ENCODE data around the gene SLC6A17. TPM values are rescaled to one million over a fixed set of nuclear protein-coding genes. Genes with fewer than 3 reads are reported as not detected.

The SLC6A17 gene
- total RNA-seq, 2 donors from 2014 or later = 0.14 TPM

GRCh38 chr1:110201157-110201825 is 51.0 kb downstream of the SLC6A17 start:
- no peak overlapping the region for H3K4me3 ChIP-seq
- no peak overlapping the region for H3K27ac ChIP-seq
- H3K4me1 ChIP-seq (ENCODE audit: control insufficient read depth in 1 of 2, low read depth in 2 of 2) = no peaks in the 10 kb centered on the region
- no peaks in the 10 kb centered on the region for H3K9me3 ChIP-seq
- TF ChIP-seq, protein P1, sequence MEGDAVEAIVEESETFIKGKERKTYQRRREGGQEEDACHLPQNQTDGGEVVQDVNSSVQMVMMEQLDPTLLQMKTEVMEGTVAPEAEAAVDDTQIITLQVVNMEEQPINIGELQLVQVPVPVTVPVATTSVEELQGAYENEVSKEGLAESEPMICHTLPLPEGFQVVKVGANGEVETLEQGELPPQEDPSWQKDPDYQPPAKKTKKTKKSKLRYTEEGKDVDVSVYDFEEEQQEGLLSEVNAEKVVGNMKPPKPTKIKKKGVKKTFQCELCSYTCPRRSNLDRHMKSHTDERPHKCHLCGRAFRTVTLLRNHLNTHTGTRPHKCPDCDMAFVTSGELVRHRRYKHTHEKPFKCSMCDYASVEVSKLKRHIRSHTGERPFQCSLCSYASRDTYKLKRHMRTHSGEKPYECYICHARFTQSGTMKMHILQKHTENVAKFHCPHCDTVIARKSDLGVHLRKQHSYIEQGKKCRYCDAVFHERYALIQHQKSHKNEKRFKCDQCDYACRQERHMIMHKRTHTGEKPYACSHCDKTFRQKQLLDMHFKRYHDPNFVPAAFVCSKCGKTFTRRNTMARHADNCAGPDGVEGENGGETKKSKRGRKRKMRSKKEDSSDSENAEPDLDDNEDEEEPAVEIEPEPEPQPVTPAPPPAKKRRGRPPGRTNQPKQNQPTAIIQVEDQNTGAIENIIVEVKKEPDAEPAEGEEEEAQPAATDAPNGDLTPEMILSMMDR (IDR thresholded peaks at IDR 0.05) = no peak
- no peaks in the 10 kb centered on the region for H3K36me3 ChIP-seq
- ATAC-seq (ENCODE audit: insufficient number of reproducible peaks, low FRiP score, low read depth) (no peak), DNase-seq (ENCODE audit: low spot score) (no peak)
- H3K27me3 ChIP-seq (replicated peaks; ENCODE audit: insufficient read depth) = no peaks in the 10 kb centered on the region

GRCh38 chr1:110203021-110203661 is 52.8 kb downstream of the SLC6A17 start:
- TF ChIP-seq, protein P1 (IDR thresholded peaks at IDR 0.05) = peak; percentile 87
- H3K4me1 ChIP-seq (ENCODE audit: control insufficient read depth in 1 of 2, low read depth in 2 of 2) = no peaks in the 10 kb centered on the region
- no peaks in the 10 kb centered on the region for H3K27me3 ChIP-seq (replicated peaks; ENCODE audit: insufficient read depth)
- no peaks in the 10 kb centered on the region for H3K36me3 ChIP-seq
- no peak for ATAC-seq (ENCODE audit: insufficient number of reproducible peaks, low FRiP score, low read depth)
- no peak overlapping the region for H3K27ac ChIP-seq
- H3K4me3 ChIP-seq = no peak overlapping the region
- H3K9me3 ChIP-seq = no peaks in the 10 kb centered on the region
- no peak for DNase-seq (ENCODE audit: low spot score)

- Histone ChIP-seq H3K36me3 (no peaks in the 10 kb centered on the region), H3K4me3 (no peak overlapping the region), H3K27ac (no peak overlapping the region), H3K9me3 (no peaks in the 10 kb centered on the region), H3K27me3 (replicated peaks; ENCODE audit: insufficient read depth) (no peaks in the 10 kb centered on the region), H3K4me1 (ENCODE audit: control insufficient read depth in 1 of 2, low read depth in 2 of 2) (peaks cover 0 to 8% of the 10 kb centered on the region in 2 donors)
- ATAC-seq (ENCODE audit: insufficient number of reproducible peaks, low FRiP score, low read depth) = no peak
- TF ChIP-seq, protein P1 (IDR thresholded peaks at IDR 0.05) = no peak
- no peak for DNase-seq (ENCODE audit: low spot score)
These were observed 54.9 kb downstream of the SLC6A17 start for GRCh38 chr1:110205156-110205555.

GRCh38 chr1:110205591-110206155 is 55.4 kb downstream of the SLC6A17 start:
- Histone ChIP-seq H3K9me3 (no peaks in the 10 kb centered on the region), H3K4me3 (no peak overlapping the region), H3K4me1 (ENCODE audit: control insufficient read depth in 1 of 2, low read depth in 2 of 2) (peaks cover 0 to 8% of the 10 kb centered on the region in 2 donors), H3K36me3 (no peaks in the 10 kb centered on the region), H3K27ac (no peak overlapping the region), H3K27me3 (replicated peaks; ENCODE audit: insufficient read depth) (no peaks in the 10 kb centered on the region)
- no peak for ATAC-seq (ENCODE audit: insufficient number of reproducible peaks, low FRiP score, low read depth)
- TF ChIP-seq, protein P1 (IDR thresholded peaks at IDR 0.05) = no peak
- no peak for DNase-seq (ENCODE audit: low spot score)

DNA sequence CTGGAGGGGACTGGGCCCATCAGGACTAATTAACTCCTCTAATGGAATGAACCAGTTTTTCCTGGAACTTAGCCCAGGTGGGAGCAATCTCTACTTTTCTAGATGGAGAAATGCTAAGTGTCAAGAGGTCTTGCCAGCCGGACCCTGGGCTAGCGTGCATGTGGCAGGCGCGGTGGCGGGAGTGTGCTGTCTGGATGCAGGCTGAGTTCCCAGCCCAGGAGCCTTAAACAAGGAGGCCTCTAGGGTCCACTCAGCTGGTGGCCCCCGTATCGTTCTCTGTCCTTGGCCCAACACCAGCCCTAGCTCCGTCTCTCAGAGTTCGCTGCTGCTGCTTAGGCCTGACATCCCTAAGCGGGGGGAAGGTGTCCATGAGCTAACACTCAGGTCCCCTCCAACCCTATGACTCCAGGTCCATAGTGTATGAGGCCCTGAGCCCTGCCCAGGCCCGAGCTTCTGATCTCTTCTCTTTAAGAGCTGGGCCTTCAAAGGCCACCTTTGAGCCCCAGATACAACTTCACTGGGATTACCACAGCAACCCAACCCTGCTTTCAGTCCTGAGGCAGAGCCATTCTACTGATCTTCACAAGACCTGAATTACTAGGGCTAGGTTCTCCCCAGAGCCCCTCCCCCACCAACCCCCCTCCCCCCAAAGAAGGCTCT is 56.1 kb downstream of the SLC6A17 start:
- ATAC-seq (ENCODE audit: insufficient number of reproducible peaks, low FRiP score, low read depth) (no peak), DNase-seq (ENCODE audit: low spot score) (no peak)
- Histone ChIP-seq H3K27ac (no peak overlapping the region), H3K36me3 (no peaks in the 10 kb centered on the region), H3K27me3 (replicated peaks; ENCODE audit: insufficient read depth) (no peaks in the 10 kb centered on the region), H3K9me3 (no peaks in the 10 kb centered on the region), H3K4me1 (ENCODE audit: control insufficient read depth in 1 of 2, low read depth in 2 of 2) (peaks cover 0 to 13% of the 10 kb centered on the region in 2 donors), H3K4me3 (no peak overlapping the region)
- TF ChIP-seq, protein P1 (IDR thresholded peaks at IDR 0.05) = no peak

Measured in thoracic aorta (tissue), 2 donors.